ENCODE measurements around the gene UST. TPM values are rescaled to one million over a fixed set of nuclear protein-coding genes. Genes with fewer than 3 reads are reported as not detected.

Gene UST
- total and polyA plus RNA-seq, 2 experiments from 2014 or later = 2.9 to 4.0 TPM

DNA sequence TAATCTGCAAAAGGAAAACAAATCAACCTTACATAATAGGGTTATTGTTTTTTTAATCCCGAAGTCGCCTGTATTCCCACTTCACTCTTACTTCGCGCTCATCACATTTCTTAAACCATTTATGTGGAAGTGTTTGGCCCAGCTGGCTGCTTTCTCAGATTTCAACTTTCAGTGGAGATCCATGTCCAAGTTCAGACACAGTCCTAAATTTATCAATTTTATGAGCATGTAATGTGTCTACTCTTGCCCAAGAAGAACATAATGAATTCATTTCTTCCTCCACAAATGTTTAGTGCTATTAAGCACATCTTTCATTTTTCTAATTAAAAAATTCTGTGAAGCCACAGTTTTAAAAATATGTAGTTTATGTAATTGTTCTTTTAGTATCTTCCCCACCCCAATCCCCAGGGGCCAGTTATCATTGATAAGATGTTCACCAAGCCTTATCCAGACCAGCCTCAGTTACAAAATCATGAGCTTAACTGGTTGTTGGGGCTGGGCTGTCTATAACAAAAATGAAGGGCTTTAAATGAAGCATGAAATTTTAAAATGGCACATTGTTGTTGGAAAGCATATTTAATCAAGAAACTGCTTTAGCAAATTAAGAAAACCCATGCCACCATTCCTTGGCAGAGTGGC is 151.7 kb downstream of the UST start:
- H3K36me3 ChIP-seq = no peaks in the 10 kb centered on the region
- no peak for DNase-seq (ENCODE audit: low read depth in 1 of 2, low spot score in 1 of 2)
- no peaks in the 10 kb centered on the region for H3K27me3 ChIP-seq
- H3K9me3 ChIP-seq (ENCODE audit: low read depth) = no peaks in the 10 kb centered on the region
- H3K27ac ChIP-seq = no peak overlapping the region
- H3K4me1 ChIP-seq (ENCODE audit: low read depth) = no peaks in the 10 kb centered on the region
- TF ChIP-seq, protein P1, sequence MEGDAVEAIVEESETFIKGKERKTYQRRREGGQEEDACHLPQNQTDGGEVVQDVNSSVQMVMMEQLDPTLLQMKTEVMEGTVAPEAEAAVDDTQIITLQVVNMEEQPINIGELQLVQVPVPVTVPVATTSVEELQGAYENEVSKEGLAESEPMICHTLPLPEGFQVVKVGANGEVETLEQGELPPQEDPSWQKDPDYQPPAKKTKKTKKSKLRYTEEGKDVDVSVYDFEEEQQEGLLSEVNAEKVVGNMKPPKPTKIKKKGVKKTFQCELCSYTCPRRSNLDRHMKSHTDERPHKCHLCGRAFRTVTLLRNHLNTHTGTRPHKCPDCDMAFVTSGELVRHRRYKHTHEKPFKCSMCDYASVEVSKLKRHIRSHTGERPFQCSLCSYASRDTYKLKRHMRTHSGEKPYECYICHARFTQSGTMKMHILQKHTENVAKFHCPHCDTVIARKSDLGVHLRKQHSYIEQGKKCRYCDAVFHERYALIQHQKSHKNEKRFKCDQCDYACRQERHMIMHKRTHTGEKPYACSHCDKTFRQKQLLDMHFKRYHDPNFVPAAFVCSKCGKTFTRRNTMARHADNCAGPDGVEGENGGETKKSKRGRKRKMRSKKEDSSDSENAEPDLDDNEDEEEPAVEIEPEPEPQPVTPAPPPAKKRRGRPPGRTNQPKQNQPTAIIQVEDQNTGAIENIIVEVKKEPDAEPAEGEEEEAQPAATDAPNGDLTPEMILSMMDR (IDR thresholded peaks at IDR 0.05; ENCODE audit: low read depth, low read length) = no peak
- no peak overlapping the region for H3K4me3 ChIP-seq

DNA sequence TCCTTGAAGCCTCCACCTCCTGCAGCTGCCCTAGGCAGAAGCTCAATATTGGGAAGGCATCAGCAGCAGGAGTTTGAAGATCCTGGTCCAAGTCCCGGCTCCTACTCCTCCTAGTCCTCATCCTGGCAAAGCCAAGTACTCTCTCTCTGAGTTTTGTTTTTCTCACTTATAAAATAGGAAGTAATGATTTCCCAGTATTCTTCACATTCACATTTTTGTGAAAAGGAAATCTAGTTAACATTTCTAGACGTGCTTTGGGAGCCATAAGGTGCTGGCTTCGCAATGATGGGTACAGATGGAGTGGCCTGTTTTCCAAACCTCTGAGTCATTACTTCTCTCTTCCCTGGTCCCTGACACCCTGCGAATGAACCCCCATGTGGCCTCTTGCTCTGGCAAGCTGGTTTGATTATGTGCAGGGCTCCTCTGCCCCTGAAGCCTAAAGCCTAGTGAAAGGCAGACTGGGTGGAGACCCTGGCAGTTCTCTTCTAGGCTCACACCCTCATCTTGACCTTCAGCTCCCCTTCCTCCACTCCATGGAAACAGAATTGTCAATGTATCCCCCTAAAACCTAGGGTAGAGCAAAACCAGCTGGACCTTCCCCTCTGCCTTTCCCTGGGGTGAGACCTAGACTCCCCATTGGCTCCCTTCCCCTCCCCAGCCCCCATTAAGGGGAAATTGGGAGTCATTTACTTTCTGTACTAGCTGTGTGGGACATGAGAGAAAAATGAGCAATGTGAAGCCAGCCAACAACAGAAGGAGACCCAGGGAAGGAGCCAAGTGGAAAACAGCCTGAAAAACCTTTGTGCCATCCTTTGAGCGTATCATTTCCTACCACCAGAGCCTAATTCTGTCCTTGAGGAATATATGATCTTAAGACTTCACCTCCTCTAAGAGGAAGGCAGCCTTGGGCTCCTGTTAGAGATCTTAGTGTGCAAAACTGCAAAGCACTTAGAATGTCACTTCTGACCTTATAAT is 158.4 kb downstream of the UST start:
- no peak overlapping the region for H3K4me3 ChIP-seq
- no peak for DNase-seq (ENCODE audit: low read depth in 1 of 2, low spot score in 1 of 2)
- no peaks in the 10 kb centered on the region for H3K9me3 ChIP-seq (ENCODE audit: low read depth)
- TF ChIP-seq, protein P1 (IDR thresholded peaks at IDR 0.05; ENCODE audit: low read depth, low read length) = no peak
- H3K27ac ChIP-seq = no peak overlapping the region
- no peaks in the 10 kb centered on the region for H3K4me1 ChIP-seq (ENCODE audit: low read depth)
- no peaks in the 10 kb centered on the region for H3K36me3 ChIP-seq
- no peaks in the 10 kb centered on the region for H3K27me3 ChIP-seq

DNA sequence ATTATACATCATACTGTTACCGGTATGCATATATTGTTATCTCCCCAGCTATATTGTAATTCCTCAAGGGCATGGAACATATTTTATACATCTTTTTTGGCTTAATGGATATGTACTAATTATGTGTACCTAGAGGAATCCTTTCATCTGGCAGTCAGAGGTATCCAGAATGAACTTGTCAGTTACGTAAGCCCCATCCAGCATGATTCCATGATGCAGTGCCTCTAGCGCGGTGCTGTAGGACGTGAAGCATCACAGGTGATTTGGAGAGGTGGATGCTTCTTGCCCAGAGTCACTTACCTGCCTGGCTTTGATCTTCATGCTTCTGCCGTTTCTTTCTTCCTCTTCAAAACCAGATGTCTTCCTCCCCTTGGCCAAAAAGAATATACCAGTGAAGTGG is 159.1 kb downstream of the UST start:
- Histone ChIP-seq H3K9me3 (ENCODE audit: low read depth) (no peaks in the 10 kb centered on the region), H3K4me1 (ENCODE audit: low read depth) (no peaks in the 10 kb centered on the region), H3K36me3 (no peaks in the 10 kb centered on the region), H3K27ac (no peak overlapping the region), H3K27me3 (no peaks in the 10 kb centered on the region), H3K4me3 (no peak overlapping the region)
- TF ChIP-seq, protein P1 (IDR thresholded peaks at IDR 0.05; ENCODE audit: low read depth, low read length) = no peak
- DNase-seq (ENCODE audit: low read depth in 1 of 2, low spot score in 1 of 2) = no peak

DNA sequence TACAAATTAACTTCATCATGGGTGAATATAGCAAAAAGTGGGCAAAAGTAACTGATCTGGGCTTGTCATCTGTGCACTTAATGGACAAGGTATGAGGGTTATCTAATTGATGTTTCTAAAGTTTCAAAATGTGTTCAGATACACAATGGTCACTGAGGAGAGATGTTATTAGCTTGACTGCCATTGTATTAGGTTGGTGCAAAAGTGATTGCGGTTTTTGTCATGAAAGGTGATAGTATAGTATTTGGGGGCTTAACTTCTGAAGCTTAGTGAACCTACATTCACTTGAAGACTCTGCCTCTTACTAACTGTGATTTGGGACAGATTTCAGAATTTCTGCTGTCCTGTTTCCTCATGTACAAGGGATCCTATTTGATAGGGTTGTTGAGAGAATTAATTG is 159.6 kb downstream of the UST start:
- TF ChIP-seq, protein P1 (IDR thresholded peaks at IDR 0.05; ENCODE audit: low read depth, low read length) = no peak
- no peak overlapping the region for H3K27ac ChIP-seq
- no peaks in the 10 kb centered on the region for H3K4me1 ChIP-seq (ENCODE audit: low read depth)
- H3K9me3 ChIP-seq (ENCODE audit: low read depth) = no peaks in the 10 kb centered on the region
- no peaks in the 10 kb centered on the region for H3K36me3 ChIP-seq
- no peaks in the 10 kb centered on the region for H3K27me3 ChIP-seq
- DNase-seq (ENCODE audit: low read depth in 1 of 2, low spot score in 1 of 2) = no peak
- no peak overlapping the region for H3K4me3 ChIP-seq

DNA sequence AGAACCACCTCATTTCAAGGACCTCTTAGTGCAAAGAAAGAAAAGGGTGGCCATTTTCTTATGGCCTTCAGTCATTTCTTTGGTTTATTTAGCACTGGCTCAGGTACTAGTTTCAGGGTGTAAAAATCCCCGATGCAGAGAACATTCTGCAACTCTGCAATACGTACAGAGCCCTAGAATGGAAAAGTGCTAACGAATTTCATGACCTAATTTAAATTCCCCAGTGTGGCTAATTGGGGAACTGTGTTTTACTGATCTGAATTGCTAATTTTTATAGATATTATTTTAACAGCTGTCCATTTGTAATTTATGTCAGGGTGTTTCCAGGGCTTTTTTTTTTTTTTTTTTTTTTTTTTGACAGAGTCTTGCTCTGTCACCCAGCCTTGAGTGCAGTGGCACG is 160.7 kb downstream of the UST start:
- Histone ChIP-seq H3K9me3 (ENCODE audit: low read depth) (no peaks in the 10 kb centered on the region), H3K36me3 (no peaks in the 10 kb centered on the region), H3K4me1 (ENCODE audit: low read depth) (peaks cover 6% of the 10 kb centered on the region), H3K27ac (no peak overlapping the region), H3K4me3 (no peak overlapping the region), H3K27me3 (no peaks in the 10 kb centered on the region)
- TF ChIP-seq, protein P1 (IDR thresholded peaks at IDR 0.05; ENCODE audit: low read depth, low read length) = no peak
- no peak for DNase-seq (ENCODE audit: low read depth in 1 of 2, low spot score in 1 of 2)

Data from cardiac muscle cell (in vitro differentiated cells and primary cell).